Measurements from ENCODE around the gene SNRPA. TPM values are rescaled to one million over a fixed set of nuclear protein-coding genes. Genes with fewer than 3 reads are reported as not detected.

The SNRPA gene
- total RNA-seq, 1 experiment from 2014 or later: 160 TPM

DNA sequence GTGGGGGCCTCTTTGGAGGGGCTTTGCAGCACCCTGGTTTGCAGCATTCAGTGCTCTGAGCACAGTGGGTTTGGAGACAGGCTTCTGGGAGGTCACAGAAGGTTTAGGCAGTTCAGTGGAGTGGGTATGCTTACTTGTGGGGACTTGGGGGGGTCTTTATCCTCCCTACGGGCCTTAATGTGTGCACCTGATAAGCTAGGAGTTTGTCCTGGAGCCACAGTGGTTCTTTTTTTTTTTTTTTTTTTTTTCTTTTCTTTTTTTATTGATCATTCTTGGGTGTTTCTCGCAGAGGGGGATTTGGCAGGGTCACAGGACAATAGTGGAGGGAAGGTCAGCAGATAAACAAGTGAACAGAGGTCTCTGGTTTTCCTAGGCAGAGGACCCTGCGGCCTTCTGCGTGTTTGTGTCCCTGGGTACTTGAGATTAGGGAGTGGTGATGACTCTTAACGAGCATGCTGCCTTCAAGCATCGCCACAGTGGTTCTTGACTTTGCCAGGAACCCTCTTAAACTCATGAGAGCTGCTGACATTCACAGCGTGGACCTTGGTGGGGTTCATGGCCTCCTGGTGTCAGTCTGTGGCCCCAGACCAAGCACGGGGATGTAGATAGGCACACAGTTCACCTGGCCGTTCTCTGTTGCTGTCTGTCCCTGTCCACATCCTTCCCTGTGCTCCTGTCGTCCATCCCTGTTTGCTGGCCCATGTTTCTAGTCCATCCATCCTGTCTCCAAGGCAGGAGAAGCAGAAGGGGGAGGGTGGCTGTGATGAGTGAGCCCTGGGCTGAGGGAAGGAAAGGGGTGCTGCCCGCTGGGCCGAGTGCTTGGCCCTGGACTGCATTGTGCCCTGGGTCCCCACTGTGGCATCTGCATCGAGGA is 50.7 kb downstream of the SNRPA start:
- no peak for TF ChIP-seq CTCF (IDR thresholded peaks at IDR 0.05; ENCODE audit: unreplicated experiment)
- peak overlapping the region; percentile 17 for H3K27ac Mint-ChIP-seq (ENCODE audit: low read depth, unreplicated experiment)
- DNase-seq (ENCODE audit: unreplicated experiment): no peak
- intact Hi-C loops (cut with micrococcal nuclease): no loop called here
- H3K4me1 Mint-ChIP-seq (ENCODE audit: insufficient read depth, unreplicated experiment): peaks cover 49% of the 10 kb centered on the region
- H3K27me3 Mint-ChIP-seq (ENCODE audit: insufficient read depth, unreplicated experiment): no peaks in the 10 kb centered on the region
- H3K9me3 Mint-ChIP-seq (ENCODE audit: unreplicated experiment): no peaks in the 10 kb centered on the region
- H3K36me3 Mint-ChIP-seq (ENCODE audit: insufficient read depth, unreplicated experiment): peaks cover 25% of the 10 kb centered on the region
- peak overlapping the region; percentile 52 for H3K4me3 Mint-ChIP-seq (ENCODE audit: unreplicated experiment)
- CTCF ChIA-PET: interaction anchor here (0.6 to 0.8 kb wide), 3 partner anchors 138 to 656 kb away, joined by 3 to 4 read pairs (median 4); partner anchors contain the start of gene SERTAD1
- POLR2A ChIA-PET: interaction anchor here (0.5 to 0.7 kb wide), 3 partner anchors 24 to 506 kb away, joined by 3 to 4 read pairs (median 3); partner anchors contain the start of gene RAB4B
- TSS peak; percentile 51 for BruUV-seq (replicated peaks)

DNA sequence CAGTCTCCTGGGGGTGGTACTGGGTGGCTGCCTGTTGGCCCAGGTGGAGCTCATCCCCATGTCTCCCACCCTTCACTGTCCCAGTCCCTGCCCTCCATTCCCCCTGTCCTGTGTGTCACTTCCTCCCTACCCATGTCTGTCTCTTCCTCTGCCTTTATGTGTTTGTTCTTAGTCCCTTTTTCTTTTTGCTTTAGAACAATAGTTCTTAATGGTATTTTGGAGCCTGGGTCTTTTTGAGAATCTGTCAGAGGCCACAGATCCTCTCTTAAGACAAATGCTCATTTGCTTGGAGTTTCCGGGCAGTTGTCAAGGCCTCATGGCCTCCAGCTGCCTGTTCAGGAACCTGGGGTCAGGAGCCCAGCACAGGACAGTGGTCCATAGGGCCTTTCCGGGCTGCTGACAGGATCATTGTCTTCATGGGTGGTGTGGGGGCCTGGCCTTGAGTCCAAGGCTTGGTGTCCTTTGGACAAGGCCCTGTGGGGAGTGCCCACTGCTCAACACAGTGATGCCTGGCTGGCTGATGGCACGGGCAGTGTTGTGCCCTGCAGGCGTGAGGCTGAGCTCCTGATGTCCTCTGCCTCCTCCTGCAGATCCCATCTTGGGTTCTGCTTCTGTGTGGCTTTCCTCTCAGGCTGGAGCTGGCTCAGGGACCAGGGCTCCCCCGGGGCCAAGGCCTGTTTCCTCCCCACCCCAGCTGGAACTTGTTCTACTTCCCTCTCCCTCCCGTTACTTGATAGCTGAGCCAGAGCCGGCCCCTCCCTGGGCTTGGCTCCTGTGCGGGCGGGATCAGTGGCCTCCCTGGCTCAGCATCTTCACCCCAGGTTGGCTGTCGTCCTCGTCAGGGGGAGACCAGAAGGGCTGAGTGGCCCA is 51.5 kb downstream of the SNRPA start:
- no peak for TF ChIP-seq CTCF (IDR thresholded peaks at IDR 0.05; ENCODE audit: unreplicated experiment)
- Mint-ChIP-seq H3K27me3 (ENCODE audit: insufficient read depth, unreplicated experiment) (no peaks in the 10 kb centered on the region), H3K9me3 (ENCODE audit: unreplicated experiment) (no peaks in the 10 kb centered on the region), H3K4me1 (ENCODE audit: insufficient read depth, unreplicated experiment) (peaks cover 54% of the 10 kb centered on the region), H3K27ac (ENCODE audit: low read depth, unreplicated experiment) (peak overlapping the region; percentile 17), H3K36me3 (ENCODE audit: insufficient read depth, unreplicated experiment) (peaks cover 25% of the 10 kb centered on the region), H3K4me3 (ENCODE audit: unreplicated experiment) (peak overlapping the region; percentile 52)
- POLR2A ChIA-PET: interaction anchor here (0.5 to 0.8 kb wide), 5 partner anchors 25 to 506 kb away, joined by 3 to 4 read pairs (median 3); partner anchors contain the start of genes ACTMAP and RAB4B
- intact Hi-C loops (cut with micrococcal nuclease): no loop called here
- no TSS peak for BruUV-seq (replicated peaks)
- CTCF ChIA-PET: interaction anchor here (0.6 kb wide), 1 partner anchor 655 kb away, joined by 3 read pairs; no protein-coding TSS in a partner anchor
- no peak for DNase-seq (ENCODE audit: unreplicated experiment)

DNA sequence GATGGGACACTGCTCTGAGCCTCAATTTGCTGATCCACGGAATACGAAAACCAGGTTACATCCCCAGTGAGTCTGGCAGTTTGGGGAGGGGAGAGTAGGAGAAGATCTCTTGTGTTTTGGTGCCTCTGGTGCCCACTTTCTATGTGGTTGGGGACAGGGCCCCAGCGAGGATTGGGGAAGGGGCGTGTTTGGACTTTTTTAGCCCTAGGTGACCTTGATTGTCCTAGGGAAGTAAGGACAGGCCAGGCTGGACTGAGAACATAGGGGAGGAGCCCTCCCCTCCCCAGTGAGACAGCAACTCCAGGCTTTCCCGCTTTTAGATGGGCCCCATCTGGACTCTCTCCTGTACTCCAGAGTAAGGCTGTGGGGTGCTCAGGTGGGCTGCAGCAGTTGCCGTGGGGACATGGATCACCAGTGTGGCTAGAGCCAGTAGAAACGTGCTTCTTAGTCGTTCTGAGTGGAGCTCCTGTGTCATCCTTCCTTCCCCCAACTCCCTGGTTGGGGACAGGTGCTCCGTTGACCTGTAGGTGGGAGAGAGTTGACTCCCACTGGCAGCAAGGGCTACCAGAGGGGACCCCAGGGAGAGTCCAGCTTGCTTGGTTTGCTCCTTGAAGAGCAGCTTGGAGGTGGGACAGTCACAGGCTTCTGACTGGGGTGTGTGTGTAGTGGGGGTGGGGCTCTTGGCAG is 52.3 kb downstream of the SNRPA start:
- TF ChIP-seq CTCF (IDR thresholded peaks at IDR 0.05; ENCODE audit: unreplicated experiment): no peak
- Mint-ChIP-seq H3K4me1 (ENCODE audit: insufficient read depth, unreplicated experiment) (peaks cover 54% of the 10 kb centered on the region), H3K4me3 (ENCODE audit: unreplicated experiment) (no peak overlapping the region), H3K27me3 (ENCODE audit: insufficient read depth, unreplicated experiment) (no peaks in the 10 kb centered on the region), H3K27ac (ENCODE audit: low read depth, unreplicated experiment) (peak overlapping the region; percentile 39), H3K9me3 (ENCODE audit: unreplicated experiment) (no peaks in the 10 kb centered on the region), H3K36me3 (ENCODE audit: insufficient read depth, unreplicated experiment) (peaks cover 25% of the 10 kb centered on the region)
- ChIA-PET CTCF (no interaction called here), POLR2A (no interaction called here)
- BruUV-seq (replicated peaks): no TSS peak
- intact Hi-C loops (cut with micrococcal nuclease): no loop called here
- DNase-seq (ENCODE audit: unreplicated experiment): no peak

Data from MCF 10A (cell line).